CD4-positive, alpha-beta T cell treated with Interleukin-6 at 100 ng/mL for 8 hours (primary cell): Measurements from ENCODE around the gene RIPPLY1.
"Not testable (repeated sequence)": the region's sequence is repeated elsewhere in the genome, so short reads cannot be mapped to it uniquely, and the experiment has no call there.

Experiments used
- DNase-seq: peaks from one replicate; pipeline ENCODE4 v3.0.0-alpha.2; 2020; ENCODE audit warnings: mixed read lengths, low spot score

RIPPLY1 gene

GRCh38 chrX:106906361-106906760, 3.2 kb upstream of the RIPPLY1 start:
- DNase-seq: no peak

- no peak for DNase-seq
Observed at GRCh38 chrX:106905064-106905708, 2.0 kb upstream of the RIPPLY1 start.

GRCh38 chrX:106903856-106904528, 851 bp upstream of the RIPPLY1 start:
- no peak for DNase-seq

- DNase-seq: no peak
Observed at GRCh38 chrX:106902684-106903083, 457 bp downstream of the RIPPLY1 start.

- DNase-seq: no peak
Observed at GRCh38 chrX:106901781-106902219, 1.3 kb downstream of the RIPPLY1 start.

GRCh38 chrX:106901341-106901740, 1.8 kb downstream of the RIPPLY1 start:
- DNase-seq: no peak

GRCh38 chrX:106899841-106900240, 3.3 kb downstream of the RIPPLY1 start:
- no peak for DNase-seq

GRCh38 chrX:106899276-106899675, 3.9 kb downstream of the RIPPLY1 start:
- DNase-seq: no peak

GRCh38 chrX:106898462-106898861, 4.7 kb downstream of the RIPPLY1 start:
- peak; percentile 33 for DNase-seq

- DNase-seq: no peak
Observed at GRCh38 chrX:106897259-106897658, 5.9 kb downstream of the RIPPLY1 start.

GRCh38 chrX:106894978-106895452, 8.1 kb downstream of the RIPPLY1 start:
- no peak for DNase-seq

- peak; percentile 48 for DNase-seq
Observed at GRCh38 chrX:106894392-106894909, 8.7 kb downstream of the RIPPLY1 start.

- no peak for DNase-seq
Observed at GRCh38 chrX:106891762-106892460, 11.2 kb downstream of the RIPPLY1 start.

- no peak for DNase-seq
Observed at GRCh38 chrX:106889468-106889867, 13.7 kb downstream of the RIPPLY1 start.

- no peak for DNase-seq
Observed at GRCh38 chrX:106875151-106875550, 28.0 kb downstream of the RIPPLY1 start.

- DNase-seq: peak; percentile 12
Observed at GRCh38 chrX:106874075-106874474, 29.1 kb downstream of the RIPPLY1 start.

- not testable (repeated sequence) for DNase-seq
Observed at GRCh38 chrX:106872796-106873195, 30.3 kb downstream of the RIPPLY1 start.

GRCh38 chrX:106863697-106864096, 39.4 kb downstream of the RIPPLY1 start:
- no peak for DNase-seq

GRCh38 chrX:106862972-106863688, 40.0 kb downstream of the RIPPLY1 start:
- DNase-seq: no peak
